RCC 7860 (cell line): Measurements from ENCODE around the gene TMEM44.

Source experiments
- DNase-seq: peaks from one replicate; pipeline ENCODE4 v3.0.0-alpha.2; 2015; ENCODE audit warnings: low spot score
- FAIRE-seq: peaks from 2 replicates; lab custom pipeline; 2012; peaks lifted over from hg19 to GRCh38; lab: Jason Lieb, UNC

TMEM44 gene

GRCh38 chr3:194584320-194584776, 48.9 kb downstream of the TMEM44 start:
- DNase-seq, result no peak
- FAIRE-seq, result no peak

DNA sequence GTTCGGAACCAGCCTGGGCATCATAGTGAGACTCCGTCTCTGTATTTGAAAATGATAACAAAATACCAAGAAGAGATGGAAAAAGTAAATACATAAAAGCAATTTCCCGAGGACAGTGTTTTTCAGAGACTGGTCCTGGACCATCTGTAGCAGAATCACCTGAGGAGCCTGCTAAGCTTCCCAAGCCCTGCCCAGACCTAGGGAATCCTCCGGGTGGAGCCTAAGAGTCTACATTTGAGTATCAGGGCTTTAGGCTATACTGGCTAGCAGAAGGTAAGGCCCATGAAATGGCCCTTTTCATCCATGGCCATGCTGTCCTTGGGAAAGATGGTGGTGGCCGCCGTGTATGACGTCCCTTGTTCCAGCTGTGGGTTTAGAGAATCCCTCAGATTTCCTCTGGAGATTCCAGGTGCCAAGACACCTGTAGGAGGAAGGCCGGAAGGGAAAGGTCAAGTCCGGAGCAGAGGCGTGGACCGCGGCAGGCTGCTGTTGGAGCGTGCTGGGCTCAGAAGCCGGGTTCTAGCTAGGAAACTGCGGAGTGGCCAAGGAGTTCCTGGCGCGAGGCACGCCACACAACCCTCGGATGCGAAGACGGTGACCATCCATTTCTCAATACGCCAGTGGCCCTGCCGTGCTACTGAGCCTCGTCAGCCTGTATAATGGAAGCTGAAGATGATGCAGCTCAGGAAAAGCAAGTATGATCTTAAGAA, 50.9 kb downstream of the TMEM44 start:
- no peak for DNase-seq
- FAIRE-seq, result no peak

GRCh38 chr3:194579091-194579606, 54.1 kb downstream of the TMEM44 start:
- DNase-seq (peak; percentile 84), FAIRE-seq (peak; percentile 44)

GRCh38 chr3:194577986-194578905, 55.0 kb downstream of the TMEM44 start:
- DNase-seq (peak; percentile 97), FAIRE-seq (peak; percentile 92)

DNA sequence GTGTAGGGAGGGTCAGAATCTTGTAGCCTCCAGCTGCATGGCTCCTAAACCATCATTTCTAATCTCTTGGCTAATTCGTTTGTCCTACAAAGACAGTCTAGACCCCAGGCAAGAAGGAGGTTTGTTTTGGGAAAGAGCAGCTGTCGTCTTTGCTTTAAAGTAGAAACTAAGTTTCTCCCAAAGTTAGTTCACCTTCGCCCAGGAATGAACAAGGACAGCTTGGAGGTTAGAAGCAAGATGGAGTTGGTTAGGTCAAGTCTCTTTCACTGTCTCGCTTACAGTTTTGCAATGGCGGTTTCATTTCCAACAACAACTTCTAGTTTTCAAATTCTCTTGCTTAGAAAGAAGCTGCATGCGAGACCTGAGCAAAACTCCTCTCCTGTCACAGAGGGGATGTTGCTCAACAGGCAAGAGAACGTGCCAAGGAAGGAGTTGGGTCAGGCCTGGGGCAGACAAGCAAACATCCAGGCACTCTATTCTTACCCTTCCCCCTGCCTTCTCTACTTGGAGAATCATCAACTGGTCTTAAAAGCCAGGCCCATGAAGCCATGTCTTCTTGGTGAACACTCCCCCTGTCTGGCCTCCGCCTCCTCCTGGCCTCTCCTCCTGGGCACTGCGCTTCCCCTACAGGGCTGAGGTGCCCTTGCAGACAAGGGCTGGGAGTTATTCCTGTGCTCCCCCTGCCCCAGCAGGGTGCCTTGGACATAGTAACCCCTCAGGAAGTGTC, 57.6 kb downstream of the TMEM44 start:
- FAIRE-seq (peak; percentile 85), DNase-seq (peak; percentile 96)

DNA sequence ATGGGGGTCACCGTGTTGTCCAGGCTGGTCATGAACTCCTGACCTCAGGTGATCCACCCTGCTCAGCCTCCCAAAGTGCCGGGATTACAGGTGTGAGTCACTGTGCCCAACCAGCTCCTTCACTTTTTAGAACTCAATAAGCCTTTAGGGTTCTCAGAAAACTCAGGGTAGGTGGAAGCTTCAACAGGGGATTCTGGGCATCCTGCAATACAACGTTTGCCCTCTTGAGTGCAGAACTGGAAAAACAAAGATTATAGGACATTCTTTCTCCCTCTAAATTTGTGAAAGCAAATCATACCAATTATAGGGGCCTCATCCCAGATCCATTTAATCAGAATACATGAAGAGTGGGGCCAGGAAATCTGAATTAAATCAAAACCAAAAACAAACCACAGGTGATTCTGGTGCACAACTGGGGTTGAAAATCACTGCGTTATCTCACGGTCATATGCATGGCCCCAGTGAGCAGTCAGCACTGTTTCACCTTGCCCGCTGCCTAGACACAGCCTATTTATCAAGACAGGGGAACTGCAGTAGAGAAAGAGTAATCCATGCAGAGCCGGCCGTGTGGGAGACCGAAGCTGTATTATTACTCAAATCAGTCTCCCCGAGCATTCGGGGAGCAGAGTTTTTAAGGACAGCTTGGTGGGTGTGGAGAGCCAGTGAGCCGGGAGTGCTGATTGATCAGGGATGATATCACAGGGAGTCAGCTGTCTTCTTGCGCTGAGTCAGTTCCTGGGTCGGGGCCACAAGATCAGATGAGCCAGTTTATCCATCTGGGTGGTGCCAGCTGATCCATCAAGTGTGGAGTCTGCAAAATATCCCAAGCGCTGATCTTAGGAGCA, 58.4 kb downstream of the TMEM44 start:
- FAIRE-seq, result peak; percentile 89
- DNase-seq, result peak; percentile 84

- FAIRE-seq, result no peak
- peak; percentile 71 for DNase-seq
These were observed 59.4 kb downstream of the TMEM44 start for GRCh38 chr3:194573680-194574437.

DNA sequence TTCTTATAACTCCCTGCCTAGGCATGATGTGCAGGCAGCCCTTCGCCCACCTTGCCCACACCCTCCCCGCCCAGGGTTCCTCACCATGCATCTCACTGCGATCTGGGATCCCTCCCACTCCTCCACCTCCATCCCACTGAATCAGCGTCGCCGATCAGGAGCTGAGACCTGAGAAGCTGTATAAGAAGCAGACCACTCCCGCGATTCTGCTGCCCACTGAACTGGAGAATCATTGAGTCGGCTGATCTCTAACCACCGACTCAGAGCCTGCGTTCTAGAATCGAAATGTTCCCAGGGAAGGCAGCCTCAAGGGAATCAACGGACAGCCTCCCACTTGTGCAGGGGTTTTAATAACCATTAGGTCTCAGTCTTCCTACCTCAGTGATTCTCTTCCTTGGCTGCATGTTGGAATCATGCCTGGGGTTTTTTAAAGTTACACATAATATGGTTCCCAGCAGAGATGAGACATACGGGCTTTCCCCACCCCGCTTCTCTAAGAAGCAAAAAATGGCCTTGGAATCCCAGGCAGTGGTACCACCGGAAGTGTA, 60.2 kb downstream of the TMEM44 start:
- DNase-seq (peak; percentile 86), FAIRE-seq (peak; percentile 77)

DNA sequence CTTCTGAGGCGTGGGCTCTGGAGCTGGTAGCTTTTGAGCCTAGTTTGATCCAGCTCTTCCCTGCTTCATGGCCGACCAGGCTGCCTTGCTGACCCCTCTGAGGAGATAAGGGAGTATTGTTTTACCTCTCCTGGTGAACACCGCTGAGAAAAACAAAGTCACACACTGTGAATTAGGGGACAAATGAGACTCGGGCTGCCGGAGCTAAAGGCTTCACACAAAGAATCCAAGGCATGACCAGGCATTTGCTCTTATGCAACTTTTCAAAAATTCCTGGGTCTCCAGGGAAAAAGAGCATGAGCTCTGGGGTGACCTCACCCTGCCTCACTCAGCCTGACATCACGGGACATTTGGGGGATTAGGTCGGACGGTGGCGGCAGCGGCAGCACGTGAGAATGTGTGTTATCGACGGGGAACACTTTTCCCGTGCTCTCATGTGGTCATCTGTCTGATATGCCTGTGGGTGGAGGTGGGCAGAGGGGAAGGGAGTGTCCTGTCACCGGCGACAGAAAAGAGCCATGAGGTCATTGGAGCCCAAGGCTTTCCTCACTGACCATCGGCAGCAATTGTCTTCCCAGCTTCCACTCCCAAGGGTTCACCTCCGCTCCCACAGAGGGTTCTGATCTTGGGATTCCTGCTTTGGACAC, 61.0 kb downstream of the TMEM44 start:
- FAIRE-seq, result peak; percentile 77
- DNase-seq, result peak; percentile 98

DNA sequence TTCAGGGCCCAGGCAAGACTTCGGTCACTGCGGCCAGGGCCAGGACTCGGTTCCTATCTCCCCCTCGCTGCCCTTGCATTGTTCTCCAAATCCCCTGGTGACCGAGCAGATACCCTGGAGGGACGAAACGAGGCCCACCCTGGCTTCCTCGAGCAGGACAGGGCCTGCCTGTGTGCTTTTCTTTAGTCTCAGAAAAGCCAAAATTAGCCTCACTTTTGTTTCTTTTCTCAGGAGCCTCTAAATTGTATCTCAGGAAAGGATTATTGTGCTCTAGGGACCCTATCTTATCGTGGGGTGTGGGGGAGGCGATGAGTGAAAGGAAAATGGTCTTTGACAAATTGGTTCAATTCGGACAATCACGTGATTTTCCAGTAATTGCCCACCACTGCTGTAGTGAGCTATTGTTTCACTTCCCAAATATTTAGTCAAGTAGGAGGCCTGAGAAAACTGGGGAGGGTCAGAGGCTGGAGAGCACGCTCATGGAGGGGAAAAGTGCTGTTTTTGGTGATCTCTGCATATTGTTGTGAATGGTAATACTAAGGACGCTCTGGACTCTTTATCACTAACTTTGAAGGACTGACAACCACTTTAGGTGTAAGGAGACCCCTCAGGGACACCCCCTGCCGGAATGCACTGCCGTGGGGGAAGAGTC, 61.6 kb downstream of the TMEM44 start:
- DNase-seq (no peak), FAIRE-seq (no peak)

GRCh38 chr3:194570898-194571297, 62.3 kb downstream of the TMEM44 start:
- FAIRE-seq (no peak), DNase-seq (no peak)

DNA sequence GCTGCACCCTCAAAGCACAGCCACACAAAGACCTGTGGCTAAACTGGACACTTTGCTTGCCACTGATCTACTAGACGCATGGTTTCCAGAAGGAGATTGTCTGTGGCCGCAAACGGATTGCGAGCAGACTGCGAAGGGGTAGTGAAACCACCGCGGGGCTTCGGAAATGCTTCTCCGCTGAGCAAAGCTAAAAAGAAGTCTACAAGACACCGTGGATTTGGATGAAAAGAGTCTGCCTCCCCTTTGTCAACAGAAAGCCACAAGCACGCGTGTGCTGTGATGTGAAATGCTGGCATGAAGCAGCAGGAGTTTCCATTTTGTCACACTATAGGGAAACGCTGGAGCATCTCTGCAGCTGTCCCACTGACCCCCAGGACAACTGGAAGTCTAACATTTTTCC, 63.0 kb downstream of the TMEM44 start:
- no peak for DNase-seq
- no peak for FAIRE-seq

- no peak for DNase-seq
- no peak for FAIRE-seq
These were observed 64.0 kb downstream of the TMEM44 start for GRCh38 chr3:194569252-194569651.

DNA sequence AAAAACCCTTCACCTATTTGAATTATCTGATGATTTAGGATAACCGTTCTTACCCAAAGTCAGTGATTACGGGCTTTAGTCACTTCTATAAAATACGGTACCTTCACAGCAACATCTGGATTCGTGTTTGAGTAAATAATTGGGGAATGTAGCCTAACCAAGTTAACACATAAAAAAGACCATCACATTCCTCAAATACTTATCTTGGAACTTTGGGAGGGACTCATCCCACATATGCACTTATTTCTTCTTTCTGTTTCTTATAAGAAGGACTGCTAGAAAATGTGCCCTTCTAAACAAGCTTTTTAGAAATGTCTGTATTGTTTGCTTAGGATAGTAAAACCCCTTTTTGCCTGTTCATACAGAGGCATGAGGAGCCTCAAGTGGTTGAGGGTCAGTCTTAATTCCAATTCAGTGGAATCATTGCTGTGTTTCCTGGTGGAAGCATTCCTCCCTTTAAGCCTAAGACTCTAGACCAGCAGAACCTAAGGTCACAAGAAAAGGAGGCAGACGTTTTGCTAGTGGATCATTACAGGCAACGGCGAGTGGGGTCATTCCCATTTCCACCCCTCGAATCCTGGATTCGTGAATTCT, 67.5 kb downstream of the TMEM44 start:
- DNase-seq (no peak), FAIRE-seq (no peak)

- FAIRE-seq, result no peak
These were observed 70.2 kb downstream of the TMEM44 start for GRCh38 chr3:194562986-194563385.

GRCh38 chr3:194561306-194561974, 71.8 kb downstream of the TMEM44 start:
- FAIRE-seq, result no peak
- peak; percentile 47 for DNase-seq

More at GRCh38 chr3:194562986-194563385, 70.2 kb downstream of the TMEM44 start:
- no peak for DNase-seq

DNA sequence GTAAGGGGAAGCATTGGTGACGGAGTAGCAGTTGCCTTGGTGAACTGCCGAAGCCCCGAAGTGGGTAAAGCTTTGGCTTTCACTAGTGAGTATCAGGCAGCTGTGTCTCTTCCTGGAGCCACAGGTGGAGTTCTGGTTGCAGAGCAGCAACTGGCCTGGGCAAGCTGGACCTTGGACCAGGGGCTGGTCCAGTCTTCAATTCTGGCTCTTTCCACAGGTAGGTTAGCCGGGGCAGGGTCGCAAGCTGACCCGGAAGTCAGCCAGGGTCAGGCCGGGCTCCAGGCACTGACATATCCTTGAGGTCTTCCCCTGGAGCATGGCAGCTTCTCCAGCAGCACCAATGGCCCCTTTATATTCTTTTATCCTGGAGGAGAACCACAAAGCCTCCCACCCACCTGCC, 73.2 kb downstream of the TMEM44 start:
- DNase-seq, result no peak
- no peak for FAIRE-seq
